HG02759 (cell line): ENCODE results near the gene AFP.

Experiments used
- ATAC-seq: cut with Tn5 transposase; IDR thresholded peaks from one replicate; pipeline ENCODE4 v1.9.1; 2021; ENCODE audit warnings: mild to moderate bottlenecking, moderate library complexity; ENCODE audit not compliant: unreplicated experiment

The AFP gene

DNA sequence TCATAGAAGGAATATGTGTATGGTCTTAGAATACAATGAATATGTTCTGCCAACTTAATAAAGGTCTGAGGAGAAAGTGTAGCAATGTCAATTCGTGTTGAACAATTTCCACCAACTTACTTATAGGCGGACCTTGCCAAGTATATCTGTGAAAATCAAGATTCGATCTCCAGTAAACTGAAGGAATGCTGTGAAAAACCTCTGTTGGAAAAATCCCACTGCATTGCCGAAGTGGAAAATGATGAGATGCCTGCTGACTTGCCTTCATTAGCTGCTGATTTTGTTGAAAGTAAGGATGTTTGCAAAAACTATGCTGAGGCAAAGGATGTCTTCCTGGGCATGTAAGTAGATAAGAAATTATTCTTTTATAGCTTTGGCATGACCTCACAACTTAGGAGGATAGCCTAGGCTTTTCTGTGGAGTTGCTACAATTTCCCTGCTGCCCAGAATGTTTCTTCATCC is 22.7 kb upstream of the AFP start:
- ATAC-seq: no peak

DNA sequence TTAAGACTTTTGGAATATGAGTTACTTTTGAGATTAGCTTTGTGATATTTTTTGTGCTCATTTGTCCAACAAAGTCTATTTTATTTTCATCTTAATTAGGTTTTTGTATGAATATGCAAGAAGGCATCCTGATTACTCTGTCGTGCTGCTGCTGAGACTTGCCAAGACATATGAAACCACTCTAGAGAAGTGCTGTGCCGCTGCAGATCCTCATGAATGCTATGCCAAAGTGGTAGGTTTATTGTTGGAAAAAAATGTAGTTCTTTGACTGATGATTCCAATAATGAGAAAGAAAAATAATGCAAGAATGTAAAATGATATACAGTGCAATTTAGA is 21.1 kb upstream of the AFP start:
- no peak for ATAC-seq

DNA sequence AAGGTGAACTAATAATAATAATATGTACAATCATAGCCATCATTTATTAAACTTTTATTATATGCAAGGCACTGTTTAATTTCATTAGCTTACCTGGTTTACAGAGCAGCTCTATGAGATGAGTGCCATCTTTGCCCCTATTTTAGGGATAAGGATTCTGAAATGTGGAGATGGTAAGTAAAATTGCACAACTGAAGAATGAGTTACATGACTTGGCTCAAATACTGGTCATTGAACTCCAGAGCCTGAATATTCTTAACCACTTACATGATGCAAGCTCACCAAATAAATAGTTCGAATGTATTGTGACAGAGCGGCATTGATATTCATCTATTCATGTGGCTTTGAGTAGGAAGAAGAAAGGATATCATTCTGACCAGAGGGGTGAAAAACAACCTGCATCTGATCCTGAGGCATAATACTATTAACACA is 20.2 kb upstream of the AFP start:
- ATAC-seq: no peak

DNA sequence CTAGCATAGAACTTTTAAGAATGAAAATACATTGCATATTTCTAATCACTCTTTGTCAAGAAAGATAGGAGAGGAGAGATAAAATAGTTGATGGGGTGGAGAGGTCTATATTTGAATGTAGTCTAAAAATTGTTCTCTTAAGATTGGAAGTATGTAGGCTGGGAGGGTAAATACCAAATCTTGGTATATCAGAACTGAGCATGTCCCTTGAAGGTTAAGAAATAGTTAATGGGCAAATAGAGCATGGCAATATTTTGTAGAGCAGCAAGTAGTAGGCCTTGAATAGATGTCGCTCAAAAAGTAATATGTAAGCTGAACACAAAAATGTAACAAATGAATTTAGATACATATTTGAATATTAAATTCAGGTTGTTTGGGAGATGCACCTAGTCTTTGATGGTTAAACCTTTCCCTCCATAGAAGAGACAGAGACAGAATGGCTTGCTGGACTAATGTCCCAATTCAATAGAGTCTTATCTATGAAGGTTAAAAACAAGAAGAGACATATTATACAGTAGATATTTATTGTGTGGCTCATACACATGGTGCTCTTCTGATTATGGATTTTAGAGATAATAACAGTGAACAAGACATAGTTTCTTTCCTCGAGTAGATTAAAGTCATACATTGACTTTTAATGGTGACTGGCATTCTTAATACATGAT is 19.5 kb upstream of the AFP start:
- no peak for ATAC-seq

DNA sequence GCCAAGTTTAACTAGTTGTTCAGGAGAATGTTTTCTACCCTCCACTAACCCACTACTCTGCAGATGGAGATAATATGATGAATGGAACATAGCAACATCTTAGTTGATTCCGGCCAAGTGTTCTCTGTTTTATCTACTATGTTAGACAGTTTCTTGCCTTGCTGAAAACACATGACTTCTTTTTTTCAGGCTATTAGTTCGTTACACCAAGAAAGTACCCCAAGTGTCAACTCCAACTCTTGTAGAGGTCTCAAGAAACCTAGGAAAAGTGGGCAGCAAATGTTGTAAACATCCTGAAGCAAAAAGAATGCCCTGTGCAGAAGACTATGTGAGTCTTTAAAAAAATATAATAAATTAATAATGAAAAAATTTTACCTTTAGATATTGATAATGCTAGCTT is 18.7 kb upstream of the AFP start:
- no peak for ATAC-seq

DNA sequence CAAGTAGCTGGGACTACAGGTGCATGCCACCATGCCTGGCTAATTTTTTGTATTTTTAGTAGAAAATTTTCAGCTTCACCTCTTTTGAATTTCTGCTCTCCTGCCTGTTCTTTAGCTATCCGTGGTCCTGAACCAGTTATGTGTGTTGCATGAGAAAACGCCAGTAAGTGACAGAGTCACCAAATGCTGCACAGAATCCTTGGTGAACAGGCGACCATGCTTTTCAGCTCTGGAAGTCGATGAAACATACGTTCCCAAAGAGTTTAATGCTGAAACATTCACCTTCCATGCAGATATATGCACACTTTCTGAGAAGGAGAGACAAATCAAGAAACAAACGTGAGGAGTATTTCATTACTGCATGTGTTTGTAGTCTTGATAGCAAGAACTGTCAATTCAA is 18.0 kb upstream of the AFP start:
- no peak for ATAC-seq

DNA sequence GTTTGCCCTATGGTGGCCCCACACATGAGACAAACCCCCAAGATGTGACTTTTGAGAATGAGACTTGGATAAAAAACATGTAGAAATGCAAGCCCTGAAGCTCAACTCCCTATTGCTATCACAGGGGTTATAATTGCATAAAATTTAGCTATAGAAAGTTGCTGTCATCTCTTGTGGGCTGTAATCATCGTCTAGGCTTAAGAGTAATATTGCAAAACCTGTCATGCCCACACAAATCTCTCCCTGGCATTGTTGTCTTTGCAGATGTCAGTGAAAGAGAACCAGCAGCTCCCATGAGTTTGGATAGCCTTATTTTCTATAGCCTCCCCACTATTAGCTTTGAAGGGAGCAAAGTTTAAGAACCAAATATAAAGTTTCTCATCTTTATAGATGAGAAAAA is 17.3 kb upstream of the AFP start:
- no peak for ATAC-seq

DNA sequence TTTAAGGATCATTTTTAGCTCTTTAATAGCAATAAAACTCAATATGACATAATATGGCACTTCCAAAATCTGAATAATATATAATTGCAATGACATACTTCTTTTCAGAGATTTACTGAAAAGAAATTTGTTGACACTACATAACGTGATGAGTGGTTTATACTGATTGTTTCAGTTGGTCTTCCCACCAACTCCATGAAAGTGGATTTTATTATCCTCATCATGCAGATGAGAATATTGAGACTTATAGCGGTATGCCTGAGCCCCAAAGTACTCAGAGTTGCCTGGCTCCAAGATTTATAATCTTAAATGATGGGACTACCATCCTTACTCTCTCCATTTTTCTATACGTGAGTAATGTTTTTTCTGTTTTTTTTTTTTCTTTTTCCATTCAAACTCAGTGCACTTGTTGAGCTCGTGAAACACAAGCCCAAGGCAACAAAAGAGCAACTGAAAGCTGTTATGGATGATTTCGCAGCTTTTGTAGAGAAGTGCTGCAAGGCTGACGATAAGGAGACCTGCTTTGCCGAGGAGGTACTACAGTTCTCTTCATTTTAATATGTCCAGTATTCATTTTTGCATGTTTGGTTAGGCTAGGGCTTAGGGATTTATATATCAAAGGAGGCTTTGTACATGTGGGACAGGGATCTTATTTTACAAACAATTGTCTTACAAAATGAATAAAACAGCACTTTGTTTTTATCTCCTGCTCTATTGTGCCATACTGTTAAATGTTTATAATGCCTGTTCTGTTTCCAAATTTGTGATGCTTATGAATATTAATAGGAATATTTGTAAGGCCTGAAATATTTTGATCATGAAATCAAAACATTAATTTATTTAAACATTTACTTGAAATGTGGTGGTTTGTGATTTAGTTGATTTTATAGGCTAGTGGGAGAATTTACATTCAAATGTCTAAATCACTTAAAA is 16.6 kb upstream of the AFP start:
- no peak for ATAC-seq

DNA sequence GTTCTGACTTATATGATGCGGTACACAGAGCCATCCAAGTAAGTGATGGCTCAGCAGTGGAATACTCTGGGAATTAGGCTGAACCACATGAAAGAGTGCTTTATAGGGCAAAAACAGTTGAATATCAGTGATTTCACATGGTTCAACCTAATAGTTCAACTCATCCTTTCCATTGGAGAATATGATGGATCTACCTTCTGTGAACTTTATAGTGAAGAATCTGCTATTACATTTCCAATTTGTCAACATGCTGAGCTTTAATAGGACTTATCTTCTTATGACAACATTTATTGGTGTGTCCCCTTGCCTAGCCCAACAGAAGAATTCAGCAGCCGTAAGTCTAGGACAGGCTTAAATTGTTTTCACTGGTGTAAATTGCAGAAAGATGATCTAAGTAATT is 15.4 kb upstream of the AFP start:
- no peak for ATAC-seq

DNA sequence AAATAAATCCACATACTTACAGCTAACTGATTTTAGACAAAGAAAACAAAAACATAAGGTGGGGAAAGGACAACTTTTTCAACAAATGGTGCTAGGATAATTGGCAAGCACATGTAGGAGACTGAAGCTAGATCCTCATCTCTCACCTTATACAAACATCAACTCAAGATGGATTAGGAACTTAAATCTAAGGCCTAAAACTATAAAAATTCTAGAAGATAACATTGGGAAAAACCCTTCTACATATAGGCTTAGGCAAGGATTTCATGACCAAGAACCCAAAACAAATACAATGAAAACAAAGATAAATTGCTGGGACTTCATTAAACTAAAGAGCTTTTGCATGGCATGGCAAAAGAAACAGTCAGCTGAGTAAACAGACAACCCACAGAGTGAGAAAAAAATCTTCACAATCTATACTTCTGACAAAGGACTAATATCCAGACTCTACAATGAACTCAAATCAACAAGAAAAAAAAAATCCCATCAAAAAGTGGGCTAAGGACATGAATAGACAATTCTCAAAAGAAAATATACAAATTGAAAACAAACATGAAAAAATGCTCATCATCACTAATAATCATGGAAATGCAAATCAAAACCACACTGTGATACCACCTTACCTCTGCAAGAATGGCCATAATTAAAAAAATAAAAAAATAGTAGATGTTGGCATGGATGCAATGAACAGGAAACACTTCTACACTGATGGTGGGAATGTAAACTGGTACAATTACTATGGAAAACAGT is 14.1 kb upstream of the AFP start:
- ATAC-seq: no peak

DNA sequence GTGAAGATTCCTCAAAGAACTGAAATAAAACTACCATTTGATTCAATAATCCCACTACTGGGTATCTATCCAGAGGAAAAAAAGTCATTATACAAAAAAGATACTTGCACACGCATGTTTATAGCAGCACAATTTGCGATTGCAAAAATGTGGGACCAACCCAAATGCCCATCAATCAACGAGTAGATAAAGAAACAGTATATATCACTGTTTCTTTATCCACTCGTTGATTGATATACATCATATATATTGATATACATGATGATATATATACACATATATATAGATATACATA is 13.6 kb upstream of the AFP start:
- no peak for ATAC-seq

DNA sequence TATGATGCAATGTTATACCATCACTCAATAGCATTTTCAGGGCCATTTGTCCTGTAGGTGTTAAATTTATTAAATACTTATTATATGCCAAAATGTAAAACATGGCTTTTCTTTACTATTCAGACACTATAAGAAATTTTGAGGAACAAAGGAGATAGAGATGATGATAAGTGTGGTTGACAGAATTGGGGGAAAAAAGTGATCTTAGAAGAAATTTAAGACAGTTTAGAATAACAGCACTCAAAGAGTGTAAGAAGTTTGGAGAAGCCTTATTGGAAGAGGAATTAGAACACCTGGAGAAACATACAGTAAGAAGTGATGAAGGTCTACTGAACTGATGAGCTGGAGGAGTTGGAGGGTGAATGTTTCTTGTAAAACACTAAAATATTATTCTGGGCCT is 12.8 kb upstream of the AFP start:
- ATAC-seq: no peak

DNA sequence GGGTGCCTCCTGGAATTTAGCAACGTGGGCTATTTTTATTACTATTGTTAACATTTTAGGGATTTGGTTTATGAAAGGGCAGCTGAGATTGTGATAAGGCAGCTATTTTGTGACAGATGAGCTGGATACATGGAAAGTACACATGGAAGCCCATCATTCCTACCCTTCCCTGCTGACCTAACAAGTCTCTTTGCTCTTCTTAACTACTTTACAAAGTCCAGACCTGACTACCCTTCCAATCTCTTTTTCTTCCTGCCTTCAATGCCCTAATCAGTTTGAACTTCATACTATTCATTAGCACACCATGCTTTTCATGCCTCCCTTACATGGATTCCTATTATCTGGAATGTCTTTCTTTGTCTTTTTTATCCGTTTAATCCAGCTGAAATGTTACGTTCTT is 9.4 kb upstream of the AFP start:
- no peak for ATAC-seq

DNA sequence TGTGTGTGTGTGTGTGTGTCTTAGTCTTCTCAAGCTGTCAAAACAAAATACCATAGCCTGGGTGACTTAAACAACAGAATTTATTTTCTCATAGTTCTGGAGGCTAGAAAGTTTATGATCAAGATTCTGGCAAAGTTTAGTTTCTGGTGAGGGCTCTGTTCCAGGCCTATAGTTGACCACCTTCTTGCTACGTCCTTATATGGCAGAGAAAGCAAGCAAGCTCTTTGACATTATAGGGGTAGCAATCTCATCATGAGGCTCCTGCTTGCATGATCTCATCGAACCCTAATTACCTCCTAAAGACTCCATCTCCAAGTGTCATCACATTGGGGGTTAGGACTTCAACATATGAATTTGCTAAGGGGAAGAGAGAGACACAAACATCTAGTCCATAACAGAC is 6.9 kb upstream of the AFP start:
- ATAC-seq: no peak

DNA sequence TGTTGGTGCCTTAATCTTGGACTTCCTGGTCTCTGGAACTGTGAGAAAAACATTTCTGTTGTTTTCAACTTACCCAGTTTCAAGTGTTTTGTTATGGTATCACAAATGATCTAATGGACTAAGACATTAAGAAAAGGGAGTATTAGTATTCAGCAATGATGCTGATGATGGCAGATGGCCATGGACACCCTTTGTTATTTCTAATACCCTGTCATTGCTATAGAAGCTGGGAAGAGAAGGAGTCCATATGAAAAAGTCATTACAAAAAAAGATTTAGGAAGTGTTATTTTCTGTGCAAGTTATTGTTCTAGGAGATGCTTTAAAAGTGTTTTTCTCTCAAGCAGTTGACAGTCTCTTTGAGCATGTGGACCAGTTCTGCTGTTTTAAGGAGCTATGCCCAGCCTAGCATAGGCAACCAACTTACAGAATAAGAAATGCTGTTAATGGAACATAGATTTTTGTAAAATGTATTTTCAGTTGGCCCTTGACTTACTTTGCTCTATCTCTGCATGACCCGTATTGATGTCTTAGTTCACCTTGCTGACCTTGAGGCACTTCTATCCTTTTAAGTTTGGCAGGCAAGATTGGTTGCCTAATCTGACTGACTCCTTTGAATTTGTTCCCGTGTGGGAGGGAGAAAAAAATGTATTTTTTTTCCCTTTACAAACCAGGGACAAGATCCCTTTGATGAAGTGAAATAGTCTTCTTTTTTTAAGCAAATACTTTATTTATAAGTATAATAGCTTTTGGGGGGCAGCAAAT is 6.0 kb upstream of the AFP start:
- ATAC-seq: no peak

DNA sequence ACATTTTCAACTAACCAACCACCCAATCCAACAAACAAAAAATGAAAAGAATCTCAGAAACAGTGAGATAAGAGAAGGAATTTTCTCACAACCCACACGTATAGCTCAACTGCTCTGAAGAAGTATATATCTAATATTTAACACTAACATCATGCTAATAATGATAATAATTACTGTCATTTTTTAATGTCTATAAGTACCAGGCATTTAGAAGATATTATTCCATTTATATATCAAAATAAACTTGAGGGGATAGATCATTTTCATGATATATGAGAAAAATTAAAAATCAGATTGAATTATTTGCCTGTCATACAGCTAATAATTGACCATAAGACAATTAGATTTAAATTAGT is 4.2 kb upstream of the AFP start:
- no peak for ATAC-seq

DNA sequence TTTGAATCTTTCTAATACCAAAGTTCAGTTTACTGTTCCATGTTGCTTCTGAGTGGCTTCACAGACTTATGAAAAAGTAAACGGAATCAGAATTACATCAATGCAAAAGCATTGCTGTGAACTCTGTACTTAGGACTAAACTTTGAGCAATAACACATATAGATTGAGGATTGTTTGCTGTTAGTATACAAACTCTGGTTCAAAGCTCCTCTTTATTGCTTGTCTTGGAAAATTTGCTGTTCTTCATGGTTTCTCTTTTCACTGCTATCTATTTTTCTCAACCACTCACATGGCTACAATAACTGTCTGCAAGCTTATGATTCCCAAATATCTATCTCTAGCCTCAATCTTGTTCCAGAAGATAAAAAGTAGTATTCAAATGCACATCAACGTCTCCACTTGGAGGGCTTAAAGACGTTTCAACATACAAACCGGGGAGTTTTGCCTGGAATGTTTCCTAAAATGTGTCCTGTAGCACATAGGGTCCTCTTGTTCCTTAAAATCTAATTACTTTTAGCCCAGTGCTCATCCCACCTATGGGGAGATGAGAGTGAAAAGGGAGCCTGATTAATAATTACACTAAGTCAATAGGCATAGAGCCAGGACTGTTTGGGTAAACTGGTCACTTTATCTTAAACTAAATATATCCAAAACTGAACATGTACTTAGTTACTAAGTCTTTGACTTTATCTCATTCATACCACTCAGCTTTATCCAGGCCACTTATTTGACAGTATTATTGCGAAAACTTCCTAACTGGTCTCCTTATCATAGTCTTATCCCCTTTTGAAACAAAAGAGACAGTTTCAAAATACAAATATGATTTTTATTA is 3.6 kb upstream of the AFP start:
- ATAC-seq: no peak

DNA sequence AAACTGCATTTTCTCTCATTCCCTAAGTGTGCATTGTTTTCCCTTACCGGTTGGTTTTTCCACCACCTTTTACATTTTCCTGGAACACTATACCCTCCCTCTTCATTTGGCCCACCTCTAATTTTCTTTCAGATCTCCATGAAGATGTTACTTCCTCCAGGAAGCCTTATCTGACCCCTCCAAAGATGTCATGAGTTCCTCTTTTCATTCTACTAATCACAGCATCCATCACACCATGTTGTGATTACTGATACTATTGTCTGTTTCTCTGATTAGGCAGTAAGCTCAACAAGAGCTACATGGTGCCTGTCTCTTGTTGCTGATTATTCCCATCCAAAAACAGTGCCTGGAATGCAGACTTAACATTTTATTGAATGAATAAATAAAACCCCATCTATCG is 2.9 kb upstream of the AFP start:
- ATAC-seq: no peak

DNA sequence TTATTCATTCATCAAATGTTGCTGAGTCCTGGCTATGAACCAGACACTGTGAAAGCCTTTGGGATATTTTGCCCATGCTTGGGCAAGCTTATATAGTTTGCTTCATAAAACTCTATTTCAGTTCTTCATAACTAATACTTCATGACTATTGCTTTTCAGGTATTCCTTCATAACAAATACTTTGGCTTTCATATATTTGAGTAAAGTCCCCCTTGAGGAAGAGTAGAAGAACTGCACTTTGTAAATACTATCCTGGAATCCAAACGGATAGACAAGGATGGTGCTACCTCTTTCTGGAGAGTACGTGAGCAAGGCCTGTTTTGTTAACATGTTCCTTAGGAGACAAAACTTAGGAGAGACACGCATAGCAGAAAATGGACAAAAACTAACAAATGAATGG is 1.7 kb upstream of the AFP start:
- no peak for ATAC-seq
